ENCODE data around the gene ALX4.

ALX4 gene

DNA sequence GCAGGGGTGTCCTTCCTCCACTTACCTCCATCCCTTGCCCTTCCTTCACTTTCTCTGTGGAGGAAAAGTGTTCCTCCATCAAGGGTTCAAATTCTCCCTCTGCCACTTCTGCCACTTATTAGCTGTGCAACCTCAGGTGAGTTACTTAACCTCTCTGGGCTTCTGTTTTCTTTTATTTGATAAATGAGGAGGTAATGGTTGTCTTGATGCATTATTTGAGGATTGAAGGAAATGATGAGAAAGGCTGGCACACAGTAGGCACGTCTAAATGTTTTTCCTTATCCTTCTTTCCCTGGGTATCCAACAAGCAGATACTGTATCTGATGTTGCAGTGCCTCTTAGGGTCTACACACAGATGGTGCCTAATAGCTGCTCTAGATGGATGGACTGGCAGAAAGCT is 14.3 kb upstream of the ALX4 start:
- Histone ChIP-seq H3K4me2 (ENCODE audit: insufficient read depth, low read length, poor library complexity, severe bottlenecking) (no peak overlapping the region), H3K4me3 (ENCODE audit: low read length in 2 of 2) (no peak overlapping the region), H2BK12ac (ENCODE audit: low read length) (no peak overlapping the region), H2BK120ac (ENCODE audit: low read depth, low read length) (no peak overlapping the region), H3K14ac (ENCODE audit: low read length) (no peak overlapping the region), H3K9me3 (replicated peaks in 1 of 2; ENCODE audit: control insufficient read depth in 2 of 2, insufficient read depth in 1 of 2, low read depth in 1 of 2, low read length in 2 of 2) (peaks cover 0 to 2% of the 10 kb centered on the region in 2 donors), H3K18ac (ENCODE audit: low read length) (no peak overlapping the region), H3K79me1 (ENCODE audit: low read depth, low read length) (no peaks in the 10 kb centered on the region), H3K23ac (ENCODE audit: low read depth, low read length, poor library complexity) (no peak overlapping the region), H2AK5ac (ENCODE audit: low read depth, low read length) (no peak overlapping the region), H3K27me3 (ENCODE audit: control insufficient read depth in 3 of 3, insufficient read depth in 3 of 3, low read depth in 1 of 3, low read length in 3 of 3) (peaks cover 40 to 98% (median 90%) of the 10 kb centered on the region in 3 experiments), H3K4me1 (ENCODE audit: control insufficient read depth in 2 of 2, insufficient read depth in 1 of 2, low read depth in 1 of 2, low read length in 2 of 2) (peaks cover 0 to 1% of the 10 kb centered on the region in 2 donors), H3K27ac (replicated peaks; ENCODE audit: low read length) (no peak overlapping the region), H3K36me3 (replicated peaks in 1 of 2; ENCODE audit: control insufficient read depth in 2 of 2, insufficient read depth in 2 of 2, low read length in 2 of 2) (no peaks in the 10 kb centered on the region), H2BK5ac (ENCODE audit: low read length) (no peak overlapping the region), H2AFZ (ENCODE audit: low read length) (no peak overlapping the region), H3K4ac (ENCODE audit: low read length) (no peak overlapping the region), H2BK15ac (ENCODE audit: low read length) (no peak overlapping the region), H4K8ac (ENCODE audit: low read depth, low read length) (no peak overlapping the region), H3K9ac (ENCODE audit: low read depth, low read length, poor library complexity) (peak overlapping the region; percentile 4), H4K91ac (ENCODE audit: low read depth, low read length, poor library complexity) (no peak overlapping the region)
- WGBS, 2 donors (ENCODE audit: extremely low coverage in 2 of 2, insufficient read length in 2 of 2, insufficient replicate concordance in 1 of 2): no CpG with 5 or more reads among the region's 1 CpG
- no peak for DNase-seq (ENCODE audit: low spot score)

DNA sequence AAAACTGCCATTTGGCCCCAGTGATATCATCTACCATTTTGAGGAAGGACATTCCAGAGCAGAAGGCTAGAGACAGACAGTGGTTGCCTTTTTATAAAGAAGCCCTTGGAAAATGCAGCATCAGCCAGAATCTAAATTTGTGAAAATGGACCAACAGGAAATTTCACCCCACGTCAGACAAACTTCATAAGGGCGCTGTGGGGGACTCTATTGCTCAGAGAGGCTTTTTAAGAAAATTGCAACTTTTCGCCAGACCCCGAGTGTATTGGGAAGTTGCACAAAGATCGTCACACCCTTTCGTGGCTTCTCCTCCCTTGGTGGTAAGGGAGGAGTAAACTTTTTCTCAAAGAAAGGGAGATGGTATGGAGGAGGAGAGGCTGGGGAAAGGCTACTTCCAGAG is 12.3 kb upstream of the ALX4 start:
- Histone ChIP-seq H3K27ac (replicated peaks; ENCODE audit: low read length) (no peak overlapping the region), H2BK12ac (ENCODE audit: low read length) (no peak overlapping the region), H3K23ac (ENCODE audit: low read depth, low read length, poor library complexity) (no peak overlapping the region), H2BK15ac (ENCODE audit: low read length) (no peak overlapping the region), H3K4me2 (ENCODE audit: insufficient read depth, low read length, poor library complexity, severe bottlenecking) (no peak overlapping the region), H3K4me1 (ENCODE audit: control insufficient read depth in 2 of 2, insufficient read depth in 1 of 2, low read depth in 1 of 2, low read length in 2 of 2) (peaks cover 0 to 1% of the 10 kb centered on the region in 2 donors), H2BK5ac (ENCODE audit: low read length) (no peak overlapping the region), H3K9ac (ENCODE audit: low read depth, low read length, poor library complexity) (no peak overlapping the region), H3K4me3 (ENCODE audit: low read length in 2 of 2) (no peak overlapping the region), H3K14ac (ENCODE audit: low read length) (no peak overlapping the region), H3K36me3 (replicated peaks in 1 of 2; ENCODE audit: control insufficient read depth in 2 of 2, insufficient read depth in 2 of 2, low read length in 2 of 2) (no peaks in the 10 kb centered on the region), H2BK120ac (ENCODE audit: low read depth, low read length) (no peak overlapping the region), H4K91ac (ENCODE audit: low read depth, low read length, poor library complexity) (no peak overlapping the region), H3K4ac (ENCODE audit: low read length) (no peak overlapping the region), H3K27me3 (ENCODE audit: control insufficient read depth in 3 of 3, insufficient read depth in 3 of 3, low read depth in 1 of 3, low read length in 3 of 3) (peaks cover 55 to 100% (median 98%) of the 10 kb centered on the region in 3 experiments), H2AK5ac (ENCODE audit: low read depth, low read length) (no peak overlapping the region), H3K79me1 (ENCODE audit: low read depth, low read length) (no peaks in the 10 kb centered on the region), H4K8ac (ENCODE audit: low read depth, low read length) (no peak overlapping the region), H3K18ac (ENCODE audit: low read length) (no peak overlapping the region), H2AFZ (ENCODE audit: low read length) (no peak overlapping the region), H3K9me3 (replicated peaks in 1 of 2; ENCODE audit: control insufficient read depth in 2 of 2, insufficient read depth in 1 of 2, low read depth in 1 of 2, low read length in 2 of 2) (peaks cover 0 to 2% of the 10 kb centered on the region in 2 donors)
- no peak for DNase-seq (ENCODE audit: low spot score)
- no CpG with 5 or more reads among the region's 6 CpGs for WGBS, 2 donors (ENCODE audit: extremely low coverage in 2 of 2, insufficient read length in 2 of 2, insufficient replicate concordance in 1 of 2)

DNA sequence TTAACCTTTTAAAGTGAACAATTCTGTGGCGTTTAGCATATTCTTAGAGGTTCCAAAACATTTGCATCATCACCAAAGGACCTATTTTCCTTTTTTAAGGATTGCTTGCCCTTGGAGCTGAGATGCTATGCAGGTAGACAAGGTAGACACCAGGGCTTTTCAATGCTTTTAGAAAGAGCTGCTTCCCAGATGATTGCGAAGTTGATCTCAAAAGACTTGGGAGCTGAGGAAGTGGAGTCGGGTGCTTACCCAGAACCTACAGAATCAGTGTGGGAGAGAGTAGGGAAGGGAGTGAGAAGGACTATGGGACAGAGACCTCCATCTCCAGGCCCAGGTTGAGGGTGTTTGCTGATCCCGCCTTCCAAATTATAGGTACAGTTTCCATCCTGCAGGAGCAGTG is 11.1 kb upstream of the ALX4 start:
- no peak overlapping the region for H3K14ac ChIP-seq (ENCODE audit: low read length)
- H3K9ac ChIP-seq (ENCODE audit: low read depth, low read length, poor library complexity): no peak overlapping the region
- no peak overlapping the region for H2AK5ac ChIP-seq (ENCODE audit: low read depth, low read length)
- H3K23ac ChIP-seq (ENCODE audit: low read depth, low read length, poor library complexity): no peak overlapping the region
- peaks cover 66 to 100% (median 100%) of the 10 kb centered on the region in 3 experiments for H3K27me3 ChIP-seq (ENCODE audit: control insufficient read depth in 3 of 3, insufficient read depth in 3 of 3, low read depth in 1 of 3, low read length in 3 of 3)
- no peaks in the 10 kb centered on the region for H3K79me1 ChIP-seq (ENCODE audit: low read depth, low read length)
- H4K8ac ChIP-seq (ENCODE audit: low read depth, low read length): no peak overlapping the region
- no CpG with 5 or more reads among the region's 4 CpGs for WGBS, 2 donors (ENCODE audit: extremely low coverage in 2 of 2, insufficient read length in 2 of 2, insufficient replicate concordance in 1 of 2)
- peaks cover 1 to 5% of the 10 kb centered on the region in 2 donors for H3K4me1 ChIP-seq (ENCODE audit: control insufficient read depth in 2 of 2, insufficient read depth in 1 of 2, low read depth in 1 of 2, low read length in 2 of 2)
- H3K4me3 ChIP-seq (ENCODE audit: low read length in 2 of 2): no peak overlapping the region
- DNase-seq (ENCODE audit: low spot score): no peak
- no peaks in the 10 kb centered on the region for H3K36me3 ChIP-seq (replicated peaks in 1 of 2; ENCODE audit: control insufficient read depth in 2 of 2, insufficient read depth in 2 of 2, low read length in 2 of 2)
- no peak overlapping the region for H2BK12ac ChIP-seq (ENCODE audit: low read length)
- peaks cover 0 to 2% of the 10 kb centered on the region in 2 donors for H3K9me3 ChIP-seq (replicated peaks in 1 of 2; ENCODE audit: control insufficient read depth in 2 of 2, insufficient read depth in 1 of 2, low read depth in 1 of 2, low read length in 2 of 2)
- no peak overlapping the region for H2BK5ac ChIP-seq (ENCODE audit: low read length)
- H3K18ac ChIP-seq (ENCODE audit: low read length): no peak overlapping the region
- no peak overlapping the region for H2BK120ac ChIP-seq (ENCODE audit: low read depth, low read length)
- no peak overlapping the region for H3K4ac ChIP-seq (ENCODE audit: low read length)
- H4K91ac ChIP-seq (ENCODE audit: low read depth, low read length, poor library complexity): no peak overlapping the region
- no peak overlapping the region for H2AFZ ChIP-seq (ENCODE audit: low read length)
- no peak overlapping the region for H3K27ac ChIP-seq (replicated peaks; ENCODE audit: low read length)
- no peak overlapping the region for H2BK15ac ChIP-seq (ENCODE audit: low read length)
- H3K4me2 ChIP-seq (ENCODE audit: insufficient read depth, low read length, poor library complexity, severe bottlenecking): no peak overlapping the region

DNA sequence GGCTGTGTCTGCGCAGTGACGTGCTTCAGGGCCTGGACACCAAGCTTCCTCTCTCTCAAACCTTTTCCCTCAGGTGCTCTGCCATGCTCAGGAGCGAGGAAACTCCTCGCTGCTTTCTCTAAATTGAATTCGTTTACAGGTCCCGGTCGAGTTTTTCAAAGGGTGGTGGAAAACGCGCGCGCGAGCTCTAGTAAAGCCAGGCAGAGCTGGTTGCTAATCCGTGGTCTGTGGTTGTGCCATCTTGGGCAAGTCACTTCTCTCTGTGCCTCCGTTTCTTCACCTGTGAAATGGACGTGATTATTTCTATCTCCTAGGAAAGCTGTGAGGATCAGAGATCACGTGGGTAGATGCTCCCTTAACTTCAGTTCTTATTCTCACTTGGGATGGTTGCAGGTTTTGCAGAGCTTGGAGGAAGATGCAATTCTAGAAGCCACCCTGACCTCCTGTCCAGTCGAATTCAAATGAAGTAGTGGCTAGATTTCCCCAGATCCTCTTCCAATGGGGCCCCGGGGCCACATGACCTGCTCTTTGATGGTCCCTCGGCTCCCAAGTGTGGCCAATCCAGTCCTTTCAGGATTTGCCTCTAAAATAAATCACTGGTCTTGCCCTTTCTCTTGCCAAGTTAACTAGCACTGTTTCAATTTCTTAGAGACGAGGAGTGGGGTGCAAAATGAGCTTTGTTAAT is 10.5 kb upstream of the ALX4 start:
- WGBS, 2 donors (ENCODE audit: extremely low coverage in 2 of 2, insufficient read length in 2 of 2, insufficient replicate concordance in 1 of 2): no CpG with 5 or more reads among the region's 20 CpGs

More for the DNA sequence above, 10.5 kb upstream of the ALX4 start:
- no peak overlapping the region for H3K4ac ChIP-seq (ENCODE audit: low read length)
- no peak overlapping the region for H3K9ac ChIP-seq (ENCODE audit: low read depth, low read length, poor library complexity)
- no peak overlapping the region for H2BK15ac ChIP-seq (ENCODE audit: low read length)
- H2BK5ac ChIP-seq (ENCODE audit: low read length): no peak overlapping the region
- H2BK120ac ChIP-seq (ENCODE audit: low read depth, low read length): no peak overlapping the region
- H2BK12ac ChIP-seq (ENCODE audit: low read length): no peak overlapping the region
- peak overlapping the region in 1 of 2 donors; percentile 28 for H3K4me3 ChIP-seq (ENCODE audit: low read length in 2 of 2)
- H4K91ac ChIP-seq (ENCODE audit: low read depth, low read length, poor library complexity): no peak overlapping the region
- peaks cover 69 to 100% (median 100%) of the 10 kb centered on the region in 3 experiments for H3K27me3 ChIP-seq (ENCODE audit: control insufficient read depth in 3 of 3, insufficient read depth in 3 of 3, low read depth in 1 of 3, low read length in 3 of 3)
- H3K18ac ChIP-seq (ENCODE audit: low read length): no peak overlapping the region
- H3K79me1 ChIP-seq (ENCODE audit: low read depth, low read length): no peaks in the 10 kb centered on the region
- DNase-seq (ENCODE audit: low spot score): no peak
- H3K4me1 ChIP-seq (ENCODE audit: control insufficient read depth in 2 of 2, insufficient read depth in 1 of 2, low read depth in 1 of 2, low read length in 2 of 2): peaks cover 1 to 5% of the 10 kb centered on the region in 2 donors
- H4K8ac ChIP-seq (ENCODE audit: low read depth, low read length): no peak overlapping the region
- H2AK5ac ChIP-seq (ENCODE audit: low read depth, low read length): no peak overlapping the region
- no peak overlapping the region for H3K27ac ChIP-seq (replicated peaks; ENCODE audit: low read length)
- no peaks in the 10 kb centered on the region for H3K36me3 ChIP-seq (replicated peaks in 1 of 2; ENCODE audit: control insufficient read depth in 2 of 2, insufficient read depth in 2 of 2, low read length in 2 of 2)
- no peak overlapping the region for H3K4me2 ChIP-seq (ENCODE audit: insufficient read depth, low read length, poor library complexity, severe bottlenecking)
- no peak overlapping the region for H3K14ac ChIP-seq (ENCODE audit: low read length)
- H3K23ac ChIP-seq (ENCODE audit: low read depth, low read length, poor library complexity): no peak overlapping the region
- H2AFZ ChIP-seq (ENCODE audit: low read length): peak overlapping the region; percentile 90
- H3K9me3 ChIP-seq (replicated peaks in 1 of 2; ENCODE audit: control insufficient read depth in 2 of 2, insufficient read depth in 1 of 2, low read depth in 1 of 2, low read length in 2 of 2): peaks cover 0 to 2% of the 10 kb centered on the region in 2 donors
